Loucy (cell line): ENCODE data around the gene HTRA3.

ENCODE experiments used
- H2AFZ ChIP-seq: fragments of 200-600 bp; sonication (generic); 2 replicates; pipeline ENCODE4 v1.6.0; 2016; ENCODE audit warnings: antibody characterized with exemption, mild to moderate bottlenecking, low read length, moderate library complexity
- H3F3A ChIP-seq: fragments of 200-600 bp; 2 replicates; pipeline ENCODE4 v1.6.0; 2016; ENCODE audit warnings: antibody characterized with exemption, low read depth, mild to moderate bottlenecking
- H3K27me3 ChIP-seq: fragments of 200-600 bp; sonication (generic); 2 replicates; pipeline ENCODE4 v1.6.1; 2014; ENCODE audit warnings: low read length, mild to moderate bottlenecking; ENCODE audit not compliant: insufficient read depth, poor library complexity, severe bottlenecking
- H3K36me3 ChIP-seq: fragments of 200-600 bp; sonication (generic); 2 replicates; pipeline ENCODE4 v1.6.1; 2016; ENCODE audit warnings: low read length; ENCODE audit not compliant: insufficient read depth
- H3K4me1 ChIP-seq: fragments of 200-600 bp; sonication (generic); 2 replicates; pipeline ENCODE4 v1.5.1; 2014; ENCODE audit warnings: low read length, mild to moderate bottlenecking; ENCODE audit not compliant: insufficient read depth, poor library complexity, severe bottlenecking
- H3K4me2 ChIP-seq: fragments of 200-600 bp; sonication (generic); 2 replicates; pipeline ENCODE4 v1.6.0; 2014; ENCODE audit warnings: antibody characterized with exemption, low read length, low read depth, mild to moderate bottlenecking; ENCODE audit not compliant: poor library complexity, severe bottlenecking
- H3K4me3 ChIP-seq: fragments of 200-600 bp; sonication (generic); 2 replicates; pipeline ENCODE4 v1.5.1; 2014; ENCODE audit warnings: low read length, mild to moderate bottlenecking, mixed read lengths; ENCODE audit not compliant: poor library complexity, severe bottlenecking
- H3K79me2 ChIP-seq: fragments of 200-600 bp; sonication (generic); 2 replicates; pipeline ENCODE4 v1.6.1; 2014; ENCODE audit warnings: low read length; ENCODE audit not compliant: insufficient read depth
- H3K9ac ChIP-seq: fragments of 200-600 bp; sonication (generic); 2 replicates; pipeline ENCODE4 v1.6.0; 2014; ENCODE audit warnings: mild to moderate bottlenecking, low read depth, low read length, moderate library complexity; ENCODE audit not compliant: poor library complexity, severe bottlenecking
- H3K9me2 ChIP-seq: fragments of 200-600 bp; sonication (generic); replicated peaks from 2 replicates; pipeline ENCODE4 v1.6.1; 2016; ENCODE audit warnings: low read depth, low read length, mixed read lengths
- H3K9me3 ChIP-seq: fragments of 200-600 bp; sonication (generic); 2 replicates; pipeline ENCODE4 v1.6.1; 2014; ENCODE audit warnings: mild to moderate bottlenecking, antibody characterized with exemption, low read length, low read depth; ENCODE audit not compliant: insufficient read depth
- H4K20me1 ChIP-seq: fragments of 200-600 bp; sonication (generic); 2 replicates; pipeline ENCODE4 v1.6.0; 2014; ENCODE audit warnings: antibody characterized with exemption, low read length, mild to moderate bottlenecking; ENCODE audit not compliant: insufficient read depth, poor library complexity, severe bottlenecking
- EZH2phosphoT487 ChIP-seq: fragments of 200-600 bp; IDR thresholded peaks from 2 replicates; pipeline ENCODE4 v1.6.1; 2018; ENCODE audit warnings: antibody characterized with exemption, mild to moderate bottlenecking, moderate library complexity, borderline replicate concordance
- TF ChIP-seq, protein P1 (sequence below): fragments of 200-600 bp; sonication (generic); conservative IDR thresholded peaks from 2 replicates; pipeline ENCODE4 v1.5.1; 2014; ENCODE audit warnings: mild to moderate bottlenecking, antibody characterized with exemption, low read length

Gene HTRA3

DNA sequence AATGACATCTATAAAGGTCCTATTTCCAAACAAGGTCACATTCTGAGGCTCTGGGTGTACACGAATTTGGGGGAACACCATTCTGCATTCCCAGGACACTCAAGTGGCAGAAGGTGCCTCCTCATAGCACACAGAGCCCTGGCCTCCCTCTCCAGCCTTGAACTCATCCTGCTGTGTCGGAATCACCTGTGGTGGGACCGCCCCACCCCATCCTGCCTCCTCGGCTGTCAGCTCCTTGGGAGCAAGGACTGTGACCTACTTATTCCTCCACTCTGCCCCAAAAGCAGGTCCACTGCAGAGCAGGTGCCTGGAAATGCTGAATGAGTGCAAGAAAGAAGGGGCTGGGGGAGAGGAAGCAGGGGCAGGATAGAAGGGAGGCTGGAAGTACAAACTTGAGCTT lies 33.5 kb downstream of the HTRA3 start:
- Histone ChIP-seq H3K9me3 (peaks cover 3% of the 10 kb centered on the region; the same call in 1 of the 2 replicates), H3K4me3 (no peak overlapping the region), H3K79me2 (no peaks in the 10 kb centered on the region), H3K4me1 (no peaks in the 10 kb centered on the region), H3K9ac (no peak overlapping the region), H3K4me2 (no peak overlapping the region), H2AFZ (no peak overlapping the region), H3K27me3 (no peaks in the 10 kb centered on the region), H3K36me3 (no peaks in the 10 kb centered on the region), H4K20me1 (no peaks in the 10 kb centered on the region), H3F3A (no peaks in the 10 kb centered on the region), H3K9me2 (no peaks in the 10 kb centered on the region)
- TF ChIP-seq, protein P1, sequence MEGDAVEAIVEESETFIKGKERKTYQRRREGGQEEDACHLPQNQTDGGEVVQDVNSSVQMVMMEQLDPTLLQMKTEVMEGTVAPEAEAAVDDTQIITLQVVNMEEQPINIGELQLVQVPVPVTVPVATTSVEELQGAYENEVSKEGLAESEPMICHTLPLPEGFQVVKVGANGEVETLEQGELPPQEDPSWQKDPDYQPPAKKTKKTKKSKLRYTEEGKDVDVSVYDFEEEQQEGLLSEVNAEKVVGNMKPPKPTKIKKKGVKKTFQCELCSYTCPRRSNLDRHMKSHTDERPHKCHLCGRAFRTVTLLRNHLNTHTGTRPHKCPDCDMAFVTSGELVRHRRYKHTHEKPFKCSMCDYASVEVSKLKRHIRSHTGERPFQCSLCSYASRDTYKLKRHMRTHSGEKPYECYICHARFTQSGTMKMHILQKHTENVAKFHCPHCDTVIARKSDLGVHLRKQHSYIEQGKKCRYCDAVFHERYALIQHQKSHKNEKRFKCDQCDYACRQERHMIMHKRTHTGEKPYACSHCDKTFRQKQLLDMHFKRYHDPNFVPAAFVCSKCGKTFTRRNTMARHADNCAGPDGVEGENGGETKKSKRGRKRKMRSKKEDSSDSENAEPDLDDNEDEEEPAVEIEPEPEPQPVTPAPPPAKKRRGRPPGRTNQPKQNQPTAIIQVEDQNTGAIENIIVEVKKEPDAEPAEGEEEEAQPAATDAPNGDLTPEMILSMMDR, result no peak
- TF ChIP-seq EZH2phosphoT487, result no peak

DNA sequence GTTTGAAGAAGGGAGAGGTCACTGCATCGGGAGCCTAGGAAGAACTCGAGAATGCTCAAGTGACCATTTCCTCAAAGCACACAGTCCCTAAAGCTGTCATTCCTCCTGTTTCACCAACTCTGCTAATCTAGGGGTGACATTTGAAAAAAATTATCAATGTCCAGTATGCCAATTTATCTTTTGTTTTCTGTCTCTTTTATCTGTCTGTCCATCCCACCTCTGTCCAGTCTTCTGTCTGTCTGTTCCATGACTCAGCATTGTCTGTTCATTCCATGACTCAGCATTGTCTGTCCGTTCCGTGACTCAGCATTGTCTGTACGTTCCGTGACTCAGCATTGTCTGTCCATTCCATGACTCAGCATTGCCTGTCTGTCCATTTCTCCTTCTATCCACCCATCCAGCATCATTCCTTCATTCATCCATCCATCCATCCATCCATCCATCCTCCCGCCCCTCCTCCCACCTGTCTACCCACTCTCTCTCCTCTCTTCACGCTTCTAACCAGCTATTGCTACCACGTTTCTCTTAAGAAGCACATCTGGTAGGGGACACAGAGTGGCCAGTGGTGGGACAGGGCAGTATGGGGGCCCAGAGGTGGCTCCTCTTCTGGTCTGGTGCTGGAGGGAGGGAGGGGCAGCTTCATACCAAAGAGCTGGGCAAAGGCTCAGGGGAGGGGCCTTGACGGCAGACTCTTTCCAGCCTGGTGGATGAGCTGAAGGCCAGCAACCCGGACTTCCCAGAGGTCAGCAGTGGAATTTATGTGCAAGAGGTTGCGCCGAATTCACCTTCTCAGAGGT lies 34.1 kb downstream of the HTRA3 start:
- no peak overlapping the region for H3K4me3 ChIP-seq
- no peaks in the 10 kb centered on the region for H4K20me1 ChIP-seq
- H3K27me3 ChIP-seq, result no peaks in the 10 kb centered on the region
- no peaks in the 10 kb centered on the region for H3K9me2 ChIP-seq
- H3K79me2 ChIP-seq, result no peaks in the 10 kb centered on the region
- no peaks in the 10 kb centered on the region for H3K36me3 ChIP-seq
- no peak overlapping the region for H2AFZ ChIP-seq
- no peaks in the 10 kb centered on the region for H3F3A ChIP-seq
- TF ChIP-seq, protein P1, result no peak
- TF ChIP-seq EZH2phosphoT487, result no peak
- peaks cover 3% of the 10 kb centered on the region; the same call in 1 of the 2 replicates for H3K9me3 ChIP-seq
- H3K9ac ChIP-seq, result no peak overlapping the region
- no peaks in the 10 kb centered on the region for H3K4me1 ChIP-seq
- no peak overlapping the region for H3K4me2 ChIP-seq

- Histone ChIP-seq H3K36me3 (no peaks in the 10 kb centered on the region), H2AFZ (no peak overlapping the region), H3K9ac (no peak overlapping the region), H4K20me1 (no peaks in the 10 kb centered on the region), H3K9me2 (no peaks in the 10 kb centered on the region), H3K79me2 (no peaks in the 10 kb centered on the region), H3K27me3 (no peaks in the 10 kb centered on the region), H3K4me2 (no peak overlapping the region), H3F3A (no peaks in the 10 kb centered on the region), H3K4me3 (no peak overlapping the region), H3K4me1 (no peaks in the 10 kb centered on the region), H3K9me3 (peaks cover 3% of the 10 kb centered on the region; the same call in 1 of the 2 replicates)
- TF ChIP-seq, protein P1, result no peak
- no peak for TF ChIP-seq EZH2phosphoT487
Observed at GRCh38 chr4:8304827-8305695, 35.5 kb downstream of the HTRA3 start.
